NCI-H345 treated with DMSO at 0.1 percent for 48 hours (cell line): ENCODE results near the gene ACSL1.

ENCODE experiments used
- DNase-seq: peaks from one replicate; lab custom pipeline; 2025; ENCODE audit not compliant: unreplicated experiment; lab: John Stamatoyannopoulos, UW

ACSL1 gene

DNA sequence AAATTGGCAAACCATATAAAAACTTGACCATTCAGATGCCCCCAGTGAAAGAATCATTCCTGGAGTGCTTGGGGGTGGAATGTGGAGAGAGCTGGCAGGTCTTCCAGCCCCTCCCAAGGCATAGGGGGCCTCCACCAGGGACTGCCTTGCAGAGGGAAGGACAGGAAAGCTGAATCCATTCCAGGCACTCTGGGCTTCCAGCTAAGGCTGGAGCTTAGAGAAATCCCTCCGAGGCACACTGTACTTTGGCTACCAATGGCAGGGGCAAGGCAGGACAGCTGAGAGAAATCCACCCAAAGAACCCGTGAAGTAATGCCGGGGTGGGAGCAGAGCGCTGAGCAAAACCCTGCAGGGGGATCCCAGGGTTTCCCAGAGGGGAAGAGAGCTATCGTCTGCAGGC, 95.8 kb downstream of the ACSL1 start:
- DNase-seq, result no peak

DNA sequence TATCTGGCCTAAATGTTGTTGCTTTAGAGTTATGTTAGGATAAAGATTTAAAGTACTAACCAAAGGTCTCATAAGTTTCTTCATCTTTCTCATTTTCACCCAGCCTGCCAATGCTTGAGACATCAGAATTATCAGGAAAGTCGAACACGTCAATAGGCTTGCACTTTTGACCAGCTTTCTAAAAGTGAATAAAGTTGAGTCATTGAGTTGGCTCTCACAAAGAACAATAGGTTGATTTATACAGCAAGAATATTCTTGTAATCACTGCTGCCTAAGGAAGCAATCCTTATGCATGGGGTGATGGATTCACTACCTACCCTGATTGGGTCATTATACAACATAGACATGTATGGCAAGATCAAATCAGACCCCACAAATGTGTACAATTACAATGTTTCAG, 96.9 kb downstream of the ACSL1 start:
- no peak for DNase-seq

DNA sequence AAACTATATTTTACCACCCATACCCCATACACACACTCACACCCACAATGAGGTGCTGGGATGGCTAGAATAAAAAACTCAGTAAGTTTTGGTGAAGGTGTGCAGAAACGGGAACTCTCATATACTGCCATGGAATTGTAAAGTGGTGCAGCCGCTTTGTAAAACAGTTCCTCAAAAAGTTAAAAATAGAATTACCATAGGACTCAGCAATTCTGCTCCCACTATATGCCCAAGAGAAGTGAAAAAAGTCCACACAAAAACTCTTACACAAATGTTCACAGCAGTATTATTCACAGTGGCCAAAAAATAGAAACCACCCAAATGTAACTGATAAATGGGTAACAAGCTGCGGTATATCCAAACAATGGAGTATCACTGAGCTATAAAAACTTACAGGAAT, 98.3 kb downstream of the ACSL1 start:
- DNase-seq, result no peak

DNA sequence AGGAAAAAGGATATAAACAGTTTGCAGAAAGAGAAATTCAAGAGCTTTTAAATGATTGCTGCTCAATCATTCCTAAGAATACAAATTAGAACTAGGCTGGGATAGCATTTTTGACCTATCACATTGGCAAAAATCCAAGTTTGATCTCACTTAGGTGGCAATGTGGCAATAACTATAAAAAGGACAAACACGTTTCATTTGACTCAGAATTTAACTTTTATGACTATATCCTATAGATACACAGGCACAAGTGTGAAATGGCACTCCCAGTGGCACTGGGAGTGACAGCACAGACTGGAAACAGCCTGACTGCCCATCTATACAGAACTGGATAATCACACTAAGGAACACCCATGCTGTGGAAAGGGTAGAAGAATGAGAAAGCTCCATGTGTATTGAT, 103.0 kb downstream of the ACSL1 start:
- DNase-seq, result no peak

DNA sequence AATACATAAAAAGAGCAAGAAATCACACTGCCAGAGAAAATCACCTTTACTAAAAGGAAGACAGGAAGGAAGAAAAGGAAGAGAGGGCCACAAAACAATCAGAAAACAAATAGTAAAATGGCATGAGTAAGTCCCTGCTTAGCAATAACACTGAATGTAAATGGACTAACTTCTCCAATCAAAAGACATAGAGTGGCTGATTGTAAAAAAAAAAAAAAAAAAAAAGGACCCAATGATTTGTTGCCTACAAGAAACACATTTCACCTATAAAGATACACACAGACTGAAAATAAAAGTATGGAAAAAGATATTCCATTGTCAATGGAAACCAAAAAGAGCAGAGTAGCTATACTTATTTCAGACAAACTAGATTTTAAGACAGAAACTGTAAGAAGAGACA, 104.5 kb downstream of the ACSL1 start:
- DNase-seq, result no peak

DNA sequence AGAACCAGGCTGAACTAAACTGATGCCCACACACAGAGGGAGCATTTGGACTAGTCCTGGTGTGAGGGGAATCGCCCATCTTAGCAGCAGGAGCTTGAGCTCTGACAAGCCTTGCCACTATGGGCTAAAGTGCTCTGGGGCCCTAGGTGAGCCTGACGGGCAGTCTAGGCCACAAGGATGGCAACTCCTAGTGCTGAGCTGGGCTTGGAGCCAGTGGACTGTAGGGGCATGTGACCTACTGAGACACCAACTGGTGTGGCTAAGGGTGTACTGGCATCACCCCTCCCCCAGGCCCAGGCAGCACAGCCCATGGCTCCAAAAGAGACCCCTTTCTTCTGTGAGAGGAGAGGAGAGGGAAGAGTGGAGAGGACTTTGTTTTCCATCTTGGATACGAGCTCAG, 106.4 kb downstream of the ACSL1 start:
- no peak for DNase-seq

DNA sequence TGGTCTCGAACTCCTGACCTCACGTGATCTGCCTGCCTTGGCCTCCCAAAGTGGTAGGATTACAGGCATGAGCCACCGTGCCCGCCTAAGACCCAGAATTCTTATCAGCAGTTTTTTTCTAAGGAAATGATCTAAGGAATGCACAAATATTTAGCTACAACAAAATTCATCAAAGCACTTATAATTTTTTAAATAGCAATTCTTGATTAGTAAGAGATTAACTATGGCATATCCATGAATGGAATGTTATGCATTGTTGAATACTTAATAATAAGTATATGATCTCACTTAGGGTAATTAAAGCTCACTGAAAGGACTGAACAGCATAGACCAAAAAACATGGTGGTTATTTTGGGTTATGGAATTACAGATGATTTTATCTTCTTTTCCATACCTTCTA, 110.2 kb downstream of the ACSL1 start:
- no peak for DNase-seq

DNA sequence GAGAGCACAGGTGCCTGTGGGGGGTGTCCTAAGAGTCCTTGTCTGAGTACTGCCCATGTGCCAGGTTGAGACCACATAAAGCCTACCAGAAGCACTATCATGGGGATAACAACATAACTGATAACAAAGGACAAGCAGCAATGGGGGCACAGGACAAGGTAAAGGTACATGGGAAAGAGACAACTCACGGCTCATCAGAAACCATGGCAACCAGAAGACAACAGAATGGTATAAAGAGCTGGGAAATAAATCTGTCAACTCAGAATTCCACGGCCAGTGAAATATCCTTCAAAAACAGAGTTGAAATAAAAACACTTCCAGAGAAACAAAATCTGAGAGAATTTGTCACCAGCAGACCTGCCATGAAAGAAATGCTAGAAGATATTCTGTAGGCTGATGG, 111.9 kb downstream of the ACSL1 start:
- no peak for DNase-seq

DNA sequence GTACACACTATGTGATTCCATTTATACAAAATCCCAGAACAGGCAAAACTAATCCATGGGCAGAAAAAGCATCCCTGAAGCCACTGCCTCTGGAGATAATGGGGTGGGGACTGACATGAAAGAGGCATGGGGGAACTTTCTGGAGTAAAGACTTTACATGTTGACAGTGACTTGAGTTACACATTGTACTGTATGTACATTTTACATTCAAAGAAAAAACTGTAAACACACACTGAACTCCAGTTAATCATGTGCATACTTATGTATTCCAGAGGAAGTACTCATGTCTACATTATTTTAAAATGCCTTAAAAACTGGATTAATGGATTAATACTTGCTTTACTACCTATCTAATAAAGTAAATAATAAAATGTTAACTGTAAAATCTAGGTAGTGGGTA, 113.4 kb downstream of the ACSL1 start:
- no peak for DNase-seq

DNA sequence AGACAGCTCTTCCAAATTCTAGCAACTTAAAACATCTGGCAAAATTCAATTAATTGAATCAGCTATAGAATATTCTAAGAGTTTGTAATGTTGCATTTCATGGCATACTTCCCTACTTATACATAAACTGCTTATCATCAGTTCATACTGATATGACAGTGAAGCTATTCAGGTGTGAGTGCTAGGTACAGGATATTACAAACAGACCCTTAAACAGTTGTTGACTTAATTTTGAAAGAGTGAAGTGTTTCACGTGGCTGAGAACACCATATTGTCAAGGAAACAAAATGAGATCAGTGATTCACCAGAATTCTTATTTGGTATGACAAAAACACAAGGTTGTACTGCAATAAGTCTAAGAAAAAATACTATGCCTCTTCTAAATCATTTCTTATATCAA, 119.3 kb downstream of the ACSL1 start:
- DNase-seq, result no peak

DNA sequence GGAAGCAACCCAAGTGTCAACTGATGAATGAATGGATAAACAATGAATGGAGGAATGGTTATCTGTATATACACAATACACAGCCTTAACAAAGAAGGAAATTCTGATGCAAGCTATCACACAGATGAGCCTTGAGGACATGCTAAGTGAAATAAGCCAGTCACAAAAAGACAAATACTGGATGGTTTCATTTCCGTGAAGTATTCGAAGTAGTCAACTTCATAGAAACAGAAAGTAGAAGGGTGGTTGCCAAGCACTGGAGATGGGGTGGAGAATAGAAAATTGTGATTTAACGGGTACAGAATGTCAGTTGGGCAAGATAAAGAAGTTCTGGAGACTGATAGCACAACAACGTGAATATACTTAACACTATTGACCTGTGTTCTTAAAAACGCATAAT, 120.1 kb downstream of the ACSL1 start:
- DNase-seq, result no peak
